Pancreas (tissue), 10 donors: ENCODE data around the gene PRDM15. TPM values are rescaled to one million over a fixed set of nuclear protein-coding genes. Genes with fewer than 3 reads are reported as not detected.

Source experiments
- ATAC-seq, 4 donors: fragments of 200-7000 bp; cut with Tn5 transposase; one replicate each; pipeline versions ENCODE4 v1.8.0 to v1.9.1; 2020; ENCODE audit warnings: mild to moderate bottlenecking in 4 of 4, moderate library complexity in 4 of 4
- DNase-seq, 6 donors: peaks; one replicate each; pipeline ENCODE4 v3.0.0-alpha.2; 2020
- FAIRE-seq: peaks from 2 replicates; lab custom pipeline; 2012; peaks lifted over from hg19 to GRCh38; lab: Jason Lieb, UNC
- H3K27ac ChIP-seq, 4 donors: fragments of 200-600 bp; sonication (generic); 1 replicate in 3 of 4; 2 replicates in 1 of 4; pipeline versions ENCODE4 v1.5.0 to v1.8.0; 2020
- H3K27me3 ChIP-seq, 4 donors: fragments of 200-600 bp; one replicate each; pipeline ENCODE4 v1.8.0; 2021
- H3K36me3 ChIP-seq, 3 donors: fragments of 200-600 bp; sonication (generic) in 1 of 3; one replicate each; pipeline versions ENCODE4 v1.5.0 to v1.8.0; 2020 to 2021
- H3K4me1 ChIP-seq, 3 donors: fragments of 200-600 bp; one replicate each; pipeline ENCODE4 v1.8.0; 2021
- H3K4me3 ChIP-seq, 4 donors: fragments of 200-600 bp; sonication (generic) in 2 of 4; one replicate each; pipeline versions ENCODE4 v1.5.0 to v1.8.0; 2020 to 2021
- H3K9me3 ChIP-seq, 4 donors: fragments of 200-600 bp; one replicate each; pipeline ENCODE4 v1.8.0; 2021
- CTCF ChIP-seq, 4 donors: fragments of 200-600 bp; sonication (generic) in 3 of 4; IDR thresholded peaks; one replicate each; pipeline versions ENCODE4 v1.5.0 to v1.8.0; 2021; ENCODE audit warnings: antibody characterized with exemption in 4 of 4
- WGBS, 2 donors: extraction: QIAGEN DNeasy Blood & Tissue Kit; methylation state at CpG; one replicate each; pipeline ENCODE4 v1.1.7; 2013; 5-methylcytosine and 5-hydroxymethylcytosine counted together
- intact Hi-C, 3 donors: fragments of 100-400 bp; cut with DNase I; formaldehyde crosslinking; loops; one replicate each; pipeline versions ENCODE4 v1.11.1 to v1.14.2; 2022
- polyA plus RNA-seq, 2 donors: library from polyadenylated mRNA; stranded (reverse); fragments of 200-250 nt; gene quantifications; one replicate each; pipeline ENCODE4 v1.2.3, GENCODE V29; 2013
- total RNA-seq, 6 donors: library from RNA; stranded (reverse); fragmentation: NEBNext Ultra II Directional in 4 of 6; extraction: Animal tissue kit (Norgen Biotek cat#: 25700) in 4 of 6; gene quantifications; one replicate each; pipeline versions ENCODE4 v1.2.1 to v1.2.4, GENCODE V29; 2021 to 2023
- donor health status: healthy with polysubstance abuse.
- donor health status: DM: no; HTN: no; CAD: no; lungs with moderate emphysema.
- donor health status: DM: no; HTN: no; CAD: no.
- donor health status: control.
- donor health status: control.
- donor health status: Bipolar disorder and iron deficiency.
- donor health status: DM: yes; HTN: yes; CAD: no.
- donor health status: DM: no; HTN: no; CAD: no.
- donor health status: DM: no; HTN: no; CAD: no.
- donor health status: DM: yes; HTN: yes; CAD: no.

The PRDM15 gene
- total and polyA plus RNA-seq, 8 donors = 1.6 to 3.9 (median 3.4) TPM

GRCh38 chr21:41926807-41927171 lies 47.6 kb upstream of the PRDM15 start:
- ATAC-seq (peak in 1 of 4 donors; percentile 4), DNase-seq (no peak), FAIRE-seq (no peak)
- 29 to 30% methylated on average over 3 of the region's 3 CpGs for WGBS, 2 donors
- Histone ChIP-seq H3K27ac (peak overlapping the region; percentile 29 to 88 (median 72)), H3K27me3 (no peaks in the 10 kb centered on the region), H3K4me3 (peak overlapping the region in 3 of 4 donors; percentile 3 to 45 (median 28)), H3K4me1 (peaks cover 8 to 20% (median 12%) of the 10 kb centered on the region in 3 donors), H3K36me3 (no peaks in the 10 kb centered on the region), H3K9me3 (no peaks in the 10 kb centered on the region)
- no peak for TF ChIP-seq CTCF (IDR thresholded peaks at IDR 0.05)
- intact Hi-C loops = no loop called here

DNA sequence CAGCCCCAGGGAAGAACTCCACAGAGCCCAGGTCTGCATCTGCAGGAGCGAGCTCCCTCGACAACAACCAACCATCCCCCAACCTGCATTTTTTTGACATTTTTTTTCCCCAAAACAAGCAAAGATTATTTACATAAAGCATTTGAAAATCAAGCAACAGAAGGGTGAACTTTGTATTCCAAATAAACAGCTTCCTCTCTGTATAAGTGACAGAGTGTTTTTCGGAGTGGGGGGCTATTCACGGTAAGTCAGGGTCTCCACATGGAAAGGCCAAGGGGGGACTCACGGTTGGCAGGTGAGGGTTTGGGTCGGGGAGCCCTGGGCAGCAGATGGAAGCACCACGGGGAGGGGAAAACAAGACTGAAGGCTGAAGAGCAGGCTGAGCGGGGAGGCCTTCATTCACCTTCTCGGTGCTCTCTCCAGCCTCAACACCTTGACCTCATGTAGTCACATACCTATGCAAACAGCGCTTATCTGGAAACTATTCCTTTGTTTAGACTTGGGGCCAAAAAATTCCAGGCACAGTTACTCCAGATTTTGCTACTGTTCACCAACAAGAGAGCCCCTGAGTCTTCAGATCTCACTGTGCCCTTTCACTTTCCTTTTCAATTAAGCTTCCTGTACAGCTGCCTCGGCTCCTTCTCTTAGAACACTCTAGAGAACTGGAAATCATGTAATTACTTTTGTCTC lies 47.1 kb upstream of the PRDM15 start:
- no peaks in the 10 kb centered on the region for H3K9me3 ChIP-seq
- DNase-seq (peak in 3 of 6 donors; percentile 17 to 50 (median 37)), FAIRE-seq (no peak), ATAC-seq (peak; percentile 80 to 89 (median 86))
- intact Hi-C loops = no loop called here
- peak overlapping the region in 3 of 4 donors; percentile 3 to 45 (median 28) for H3K4me3 ChIP-seq
- peak overlapping the region; percentile 29 to 88 (median 72) for H3K27ac ChIP-seq
- no peaks in the 10 kb centered on the region for H3K27me3 ChIP-seq
- 9 to 12% methylated on average over 11 of the region's 11 CpGs for WGBS, 2 donors
- no peaks in the 10 kb centered on the region for H3K36me3 ChIP-seq
- no peak for TF ChIP-seq CTCF (IDR thresholded peaks at IDR 0.05)
- H3K4me1 ChIP-seq = peaks cover 8 to 20% (median 12%) of the 10 kb centered on the region in 3 donors

- no peak for TF ChIP-seq CTCF (IDR thresholded peaks at IDR 0.05)
- peaks cover 8 to 20% (median 12%) of the 10 kb centered on the region in 3 donors for H3K4me1 ChIP-seq
- ATAC-seq (peak in 3 of 4 donors; percentile 10 to 39 (median 30)), DNase-seq (no peak), FAIRE-seq (no peak)
- peak overlapping the region in 2 of 4 donors; percentile 28 to 45 for H3K4me3 ChIP-seq
- intact Hi-C loops = no loop called here
- no peaks in the 10 kb centered on the region for H3K27me3 ChIP-seq
- peak overlapping the region; percentile 29 to 88 (median 72) for H3K27ac ChIP-seq
- H3K36me3 ChIP-seq = no peaks in the 10 kb centered on the region
- WGBS, 2 donors = 54 to 57% methylated on average over 4 of the region's 4 CpGs
- H3K9me3 ChIP-seq = no peaks in the 10 kb centered on the region
These were observed 46.6 kb upstream of the PRDM15 start for GRCh38 chr21:41925767-41926116.

GRCh38 chr21:41924368-41924754 lies 45.2 kb upstream of the PRDM15 start:
- WGBS, 2 donors = 75 to 81% methylated on average over 6 of the region's 6 CpGs
- FAIRE-seq (no peak), DNase-seq (no peak), ATAC-seq (no peak)
- peak overlapping the region in 2 of 4 donors; percentile 5 to 47 for H3K27ac ChIP-seq
- H3K9me3 ChIP-seq = no peaks in the 10 kb centered on the region
- TF ChIP-seq CTCF (IDR thresholded peaks at IDR 0.05) = no peak
- no peaks in the 10 kb centered on the region for H3K27me3 ChIP-seq
- intact Hi-C loops = no loop called here
- no peak overlapping the region for H3K4me3 ChIP-seq
- no peaks in the 10 kb centered on the region for H3K36me3 ChIP-seq
- peaks cover 8 to 20% (median 12%) of the 10 kb centered on the region in 3 donors for H3K4me1 ChIP-seq
